Osteoblast (primary cell): ENCODE measurements around the gene ATL2. TPM values are rescaled to one million over a fixed set of nuclear protein-coding genes. Genes with fewer than 3 reads are reported as not detected.

ENCODE experiments used
- DNase-seq: peaks from one replicate; pipeline ENCODE4 v3.0.0; 2011; ENCODE audit warnings: low spot score, mixed read lengths; ENCODE audit not compliant: insufficient read length; ENCODE audit errors: missing footprints
- H2AFZ ChIP-seq: 2 replicates; pipeline ENCODE4 v1.6.0; 2011; ENCODE audit warnings: mild to moderate bottlenecking, low read length
- H3K27ac ChIP-seq: 2 replicates; pipeline ENCODE4 v1.5.1; 2011; ENCODE audit warnings: mild to moderate bottlenecking, low read depth, low read length, moderate library complexity
- H3K27me3 ChIP-seq: 2 replicates; pipeline ENCODE4 v1.6.0; 2012; ENCODE audit warnings: mild to moderate bottlenecking, control low read depth, inconsistent platforms, low read length, moderate library complexity; ENCODE audit not compliant: insufficient read depth
- H3K36me3 ChIP-seq: 2 replicates; pipeline ENCODE4 v1.5.1; 2011; ENCODE audit warnings: mild to moderate bottlenecking, low read length, control low read depth, moderate library complexity; ENCODE audit not compliant: insufficient read depth
- H3K4me1 ChIP-seq: 2 replicates; pipeline ENCODE4 v1.5.1; 2011; ENCODE audit warnings: mild to moderate bottlenecking, low read length, control low read depth, moderate library complexity; ENCODE audit not compliant: insufficient read depth
- H3K4me2 ChIP-seq: 2 replicates; pipeline ENCODE4 v1.6.0; 2011; ENCODE audit warnings: mild to moderate bottlenecking, low read length; ENCODE audit not compliant: insufficient read depth
- H3K4me3 ChIP-seq: fragments of 200-600 bp; sonication (generic); 3 replicates; pipeline ENCODE4 v1.5.1; 2012; ENCODE audit warnings: mild to moderate bottlenecking, low read length, inconsistent platforms; ENCODE audit not compliant: insufficient read depth
- H3K79me2 ChIP-seq: 2 replicates; pipeline ENCODE4 v1.6.0; 2012; ENCODE audit warnings: mild to moderate bottlenecking, low read length, control low read depth, inconsistent platforms; ENCODE audit not compliant: insufficient read depth
- H3K9me3 ChIP-seq: 2 replicates; pipeline ENCODE4 v1.5.1; 2011; ENCODE audit warnings: low read depth, low read length, control low read depth
- H4K20me1 ChIP-seq: 2 replicates; pipeline ENCODE4 v1.6.0; 2012; ENCODE audit warnings: mild to moderate bottlenecking, low read length, control low read depth; ENCODE audit not compliant: insufficient read depth
- CTCF ChIP-seq: IDR thresholded peaks from 2 replicates; pipeline ENCODE4 v1.5.1; 2011; ENCODE audit warnings: mild to moderate bottlenecking, low read depth, low read length, moderate library complexity; ENCODE audit errors: extremely low read depth
- total RNA-seq: library from RNA; depleted of rRNA; stranded (reverse); fragments of >200 nt; gene quantifications from 2 replicates; pipeline ENCODE4 v1.2.3, GENCODE V29; 2012

Gene ATL2
- total RNA-seq, 1 donor, result 64.4 TPM

DNA sequence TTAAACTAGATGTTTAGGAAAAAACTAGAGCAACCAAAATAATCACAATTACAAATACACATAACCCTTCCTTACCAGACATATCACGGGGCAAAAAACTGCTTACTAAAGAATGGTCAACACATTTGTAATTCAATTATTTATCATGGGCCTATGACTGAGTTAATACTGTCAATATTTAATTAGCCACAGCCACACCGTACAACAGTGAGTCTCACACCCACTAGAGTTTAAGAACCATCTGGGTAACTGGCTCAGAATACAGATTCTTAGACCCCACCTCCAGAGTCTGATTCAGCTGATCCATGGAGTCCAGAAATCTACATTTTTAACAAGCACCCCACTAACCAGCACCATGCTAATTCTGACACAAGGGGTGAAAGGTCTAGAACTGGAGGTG is 14.8 kb downstream of the ATL2 start:
- no peak overlapping the region for H3K4me2 ChIP-seq
- H3K9me3 ChIP-seq, result no peaks in the 10 kb centered on the region
- no peaks in the 10 kb centered on the region for H3K36me3 ChIP-seq
- DNase-seq, result no peak
- H3K4me3 ChIP-seq, result no peak overlapping the region
- H3K79me2 ChIP-seq, result peaks cover 89% of the 10 kb centered on the region
- H3K4me1 ChIP-seq, result peaks cover 5% of the 10 kb centered on the region
- H2AFZ ChIP-seq, result no peak overlapping the region
- TF ChIP-seq CTCF, result no peak
- H3K27me3 ChIP-seq, result no peaks in the 10 kb centered on the region
- H4K20me1 ChIP-seq, result peaks cover 10% of the 10 kb centered on the region
- H3K27ac ChIP-seq, result no peak overlapping the region

GRCh38 chr2:38360177-38360576 is 16.9 kb downstream of the ATL2 start:
- DNase-seq, result no peak
- no peak overlapping the region for H3K4me2 ChIP-seq
- no peaks in the 10 kb centered on the region for H3K4me1 ChIP-seq
- no peaks in the 10 kb centered on the region for H3K36me3 ChIP-seq
- H3K27me3 ChIP-seq, result no peaks in the 10 kb centered on the region
- H3K4me3 ChIP-seq, result no peak overlapping the region
- peaks cover 84% of the 10 kb centered on the region for H3K79me2 ChIP-seq
- H2AFZ ChIP-seq, result no peak overlapping the region
- no peak for TF ChIP-seq CTCF
- peaks cover 10% of the 10 kb centered on the region for H4K20me1 ChIP-seq
- H3K27ac ChIP-seq, result no peak overlapping the region
- H3K9me3 ChIP-seq, result no peaks in the 10 kb centered on the region

DNA sequence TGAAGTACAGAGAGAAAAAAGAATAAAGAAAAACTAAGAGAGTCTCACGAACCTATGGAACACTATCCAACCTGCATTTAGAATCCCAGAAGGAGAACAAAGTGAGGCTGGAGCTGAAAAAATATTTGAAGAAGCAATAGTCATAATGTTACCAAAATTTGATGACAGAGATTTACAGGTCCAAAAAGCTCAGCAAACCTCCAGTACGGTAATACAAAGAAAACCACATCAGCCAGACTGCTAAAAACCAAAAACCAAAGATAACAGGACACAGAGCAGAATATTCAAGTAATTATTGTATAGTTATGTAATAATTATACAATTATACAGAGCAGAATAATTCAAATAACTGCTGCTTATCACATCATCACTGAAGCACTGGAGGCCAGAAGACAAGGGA is 23.7 kb downstream of the ATL2 start:
- Histone ChIP-seq H3K4me3 (no peak overlapping the region), H3K36me3 (no peaks in the 10 kb centered on the region), H4K20me1 (no peaks in the 10 kb centered on the region), H3K27me3 (no peaks in the 10 kb centered on the region), H3K4me1 (no peaks in the 10 kb centered on the region), H2AFZ (no peak overlapping the region), H3K4me2 (no peak overlapping the region), H3K79me2 (peaks cover 75% of the 10 kb centered on the region), H3K27ac (no peak overlapping the region), H3K9me3 (no peaks in the 10 kb centered on the region)
- DNase-seq, result no peak
- no peak for TF ChIP-seq CTCF

DNA sequence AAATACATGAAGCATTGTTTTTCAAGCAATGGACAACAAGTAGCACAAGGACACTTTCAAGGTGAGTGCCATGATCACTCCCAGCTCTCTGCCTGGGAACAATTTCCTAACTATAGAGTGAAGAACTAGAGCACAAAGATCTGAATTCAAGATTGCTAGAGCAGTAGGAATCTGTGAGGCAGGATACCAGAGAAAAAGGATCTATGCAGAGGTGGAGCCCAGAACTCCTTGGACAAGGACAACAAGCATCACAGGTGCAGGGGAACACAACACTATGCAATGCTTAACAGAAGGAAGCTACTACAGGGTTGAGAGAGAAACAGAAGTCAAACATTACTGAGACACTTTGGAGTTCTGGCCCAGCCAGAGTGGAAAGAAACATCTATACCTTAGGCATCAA is 24.7 kb downstream of the ATL2 start:
- no peaks in the 10 kb centered on the region for H4K20me1 ChIP-seq
- H3K9me3 ChIP-seq, result no peaks in the 10 kb centered on the region
- no peak overlapping the region for H2AFZ ChIP-seq
- H3K27me3 ChIP-seq, result no peaks in the 10 kb centered on the region
- H3K36me3 ChIP-seq, result no peaks in the 10 kb centered on the region
- no peaks in the 10 kb centered on the region for H3K4me1 ChIP-seq
- no peak for TF ChIP-seq CTCF
- peaks cover 77% of the 10 kb centered on the region for H3K79me2 ChIP-seq
- no peak overlapping the region for H3K4me2 ChIP-seq
- DNase-seq, result no peak
- no peak overlapping the region for H3K27ac ChIP-seq
- no peak overlapping the region for H3K4me3 ChIP-seq
